VCaP (cell line): Measurements from ENCODE around the gene DISC1.
A peak's percentile ranks its signal among the peaks of the same experiment; 100 is the strongest.

Experiments used
- H3K27ac ChIP-seq: fragments of 450-650 bp; 2 replicates; pipeline ENCODE4 v1.5.1; 2017
- TF ChIP-seq, protein P1 (sequence below): fragments of 450-650 bp; conservative IDR thresholded peaks from 2 replicates; pipeline ENCODE4 v1.5.1; 2017; ENCODE audit warnings: mild to moderate bottlenecking, moderate library complexity

The DISC1 gene

DNA sequence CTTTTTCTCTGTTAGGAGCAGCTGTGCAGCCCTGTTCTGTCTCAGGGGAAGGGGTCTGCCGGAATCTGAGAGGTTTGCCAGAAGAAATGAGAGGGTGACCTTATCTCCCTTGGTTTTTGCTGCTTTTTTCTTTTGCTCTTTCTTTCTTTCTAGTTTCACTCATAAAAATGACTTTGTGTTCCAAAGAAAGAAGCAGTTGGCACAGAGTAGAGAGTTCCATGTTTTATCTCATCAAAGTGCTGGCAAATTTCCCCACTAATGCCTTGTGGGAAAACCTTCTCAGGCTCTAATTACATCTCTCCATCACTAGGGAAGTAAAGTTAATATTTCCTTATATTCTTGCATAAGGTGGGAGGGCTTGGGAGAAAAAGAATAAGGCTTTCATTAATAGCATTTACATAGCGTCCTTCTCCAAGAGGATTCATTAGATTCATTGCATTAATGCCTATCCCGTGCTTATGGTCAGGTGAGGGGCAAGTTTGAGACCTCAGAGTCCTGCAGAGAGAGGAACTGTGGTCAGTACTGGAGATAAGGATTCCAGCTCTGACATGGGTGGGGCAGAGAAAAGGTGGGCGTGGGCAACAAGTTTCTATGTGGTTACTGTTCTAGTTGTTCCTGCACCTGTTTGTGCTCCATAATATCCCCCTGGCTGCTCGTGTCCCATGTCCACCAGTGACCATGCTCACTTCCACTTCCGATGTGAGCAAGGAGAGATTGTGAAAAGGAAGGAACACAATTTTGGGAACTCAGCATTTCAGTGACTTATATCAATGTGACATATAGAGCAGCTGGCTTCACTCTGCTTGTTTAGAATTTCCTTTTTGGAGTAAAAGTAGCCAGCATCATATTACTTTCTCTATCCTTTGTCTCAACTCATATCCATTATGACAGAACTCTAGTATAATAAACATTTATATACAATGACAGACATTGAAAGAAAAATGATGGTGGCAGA lies 79.5 kb downstream of the DISC1 start:
- peak overlapping the region; percentile 73 for H3K27ac ChIP-seq
- TF ChIP-seq, protein P1, sequence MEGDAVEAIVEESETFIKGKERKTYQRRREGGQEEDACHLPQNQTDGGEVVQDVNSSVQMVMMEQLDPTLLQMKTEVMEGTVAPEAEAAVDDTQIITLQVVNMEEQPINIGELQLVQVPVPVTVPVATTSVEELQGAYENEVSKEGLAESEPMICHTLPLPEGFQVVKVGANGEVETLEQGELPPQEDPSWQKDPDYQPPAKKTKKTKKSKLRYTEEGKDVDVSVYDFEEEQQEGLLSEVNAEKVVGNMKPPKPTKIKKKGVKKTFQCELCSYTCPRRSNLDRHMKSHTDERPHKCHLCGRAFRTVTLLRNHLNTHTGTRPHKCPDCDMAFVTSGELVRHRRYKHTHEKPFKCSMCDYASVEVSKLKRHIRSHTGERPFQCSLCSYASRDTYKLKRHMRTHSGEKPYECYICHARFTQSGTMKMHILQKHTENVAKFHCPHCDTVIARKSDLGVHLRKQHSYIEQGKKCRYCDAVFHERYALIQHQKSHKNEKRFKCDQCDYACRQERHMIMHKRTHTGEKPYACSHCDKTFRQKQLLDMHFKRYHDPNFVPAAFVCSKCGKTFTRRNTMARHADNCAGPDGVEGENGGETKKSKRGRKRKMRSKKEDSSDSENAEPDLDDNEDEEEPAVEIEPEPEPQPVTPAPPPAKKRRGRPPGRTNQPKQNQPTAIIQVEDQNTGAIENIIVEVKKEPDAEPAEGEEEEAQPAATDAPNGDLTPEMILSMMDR, result no peak

DNA sequence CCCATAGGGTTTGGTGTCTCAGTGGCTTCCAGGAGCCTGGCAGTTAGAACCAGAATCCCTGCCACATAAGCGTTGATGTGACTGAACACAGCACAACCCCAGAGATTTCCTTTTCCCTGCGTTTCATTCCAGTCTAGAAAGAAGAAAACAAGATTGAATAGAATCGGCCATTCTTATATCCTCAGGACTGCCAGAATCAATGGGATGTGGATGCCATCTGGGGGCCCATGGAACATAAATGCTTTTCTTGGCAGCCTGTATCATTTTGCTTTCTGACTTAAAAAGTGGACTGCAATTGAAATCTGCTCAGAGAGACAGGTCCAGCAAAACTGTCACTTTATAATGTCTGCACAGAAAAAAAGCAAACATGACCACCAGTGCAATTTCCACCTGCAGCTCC lies 80.3 kb downstream of the DISC1 start:
- TF ChIP-seq, protein P1, result no peak
- H3K27ac ChIP-seq, result peak overlapping the region; percentile 73

DNA sequence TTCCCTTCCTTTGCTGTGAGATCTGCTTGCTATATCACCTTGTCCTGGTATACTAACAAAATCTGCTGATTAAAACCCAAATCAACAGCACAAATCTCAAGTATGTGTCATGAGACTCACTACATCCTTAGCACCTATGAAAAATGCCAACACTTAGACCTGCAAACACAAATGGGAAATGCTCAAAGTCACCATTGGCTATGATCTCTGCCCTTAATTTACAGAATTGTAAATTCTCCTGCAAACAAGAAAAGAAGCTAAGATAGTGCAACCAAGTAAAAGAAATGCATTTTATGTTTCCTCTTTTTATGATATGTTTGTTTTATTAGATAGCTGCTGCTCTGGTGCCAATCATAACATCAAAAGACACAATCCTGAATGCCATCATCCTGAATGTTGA lies 80.8 kb downstream of the DISC1 start:
- H3K27ac ChIP-seq, result peak overlapping the region; percentile 73
- TF ChIP-seq, protein P1, result no peak

DNA sequence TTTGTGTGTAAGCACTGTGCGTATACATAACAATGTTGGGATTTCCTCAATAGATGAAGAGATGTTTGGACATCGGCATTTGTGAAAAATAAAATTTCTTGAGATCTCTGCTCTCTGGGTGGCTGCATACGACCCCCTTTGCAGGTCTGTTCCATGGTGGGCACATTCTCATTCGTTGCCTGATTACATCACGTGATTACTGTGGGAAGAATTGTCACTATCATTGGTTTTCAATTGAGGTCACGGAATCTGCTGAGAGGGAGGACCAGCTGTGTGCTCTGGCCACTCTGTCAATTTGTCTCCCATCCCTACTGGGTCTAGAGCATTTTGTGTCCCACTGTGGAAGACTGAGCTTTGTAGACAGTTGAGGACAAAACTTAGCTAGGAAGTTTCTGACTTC lies 81.8 kb downstream of the DISC1 start:
- TF ChIP-seq, protein P1, result no peak
- peak overlapping the region; percentile 73; the same call in 1 of the 2 replicates for H3K27ac ChIP-seq

DNA sequence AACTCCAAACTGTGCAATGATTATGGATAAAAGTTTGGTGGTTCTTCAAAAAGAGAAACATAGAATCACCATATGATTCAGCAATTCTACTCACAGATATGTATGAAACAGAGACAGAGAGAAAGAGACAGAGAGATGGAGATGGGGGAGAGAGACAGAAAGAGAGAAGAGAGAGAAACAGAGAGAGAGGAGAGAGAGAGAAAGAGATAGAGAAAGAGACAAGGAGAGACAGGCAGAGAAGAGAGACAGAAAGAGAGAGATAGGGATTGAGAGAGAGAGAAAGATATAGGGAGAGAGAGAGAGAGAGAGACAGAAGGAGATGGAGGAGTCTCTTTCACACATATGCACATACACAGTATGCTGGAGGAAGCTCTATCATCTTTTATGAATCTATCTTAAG lies 87.8 kb downstream of the DISC1 start:
- TF ChIP-seq, protein P1, result no peak
- no peak overlapping the region for H3K27ac ChIP-seq

DNA sequence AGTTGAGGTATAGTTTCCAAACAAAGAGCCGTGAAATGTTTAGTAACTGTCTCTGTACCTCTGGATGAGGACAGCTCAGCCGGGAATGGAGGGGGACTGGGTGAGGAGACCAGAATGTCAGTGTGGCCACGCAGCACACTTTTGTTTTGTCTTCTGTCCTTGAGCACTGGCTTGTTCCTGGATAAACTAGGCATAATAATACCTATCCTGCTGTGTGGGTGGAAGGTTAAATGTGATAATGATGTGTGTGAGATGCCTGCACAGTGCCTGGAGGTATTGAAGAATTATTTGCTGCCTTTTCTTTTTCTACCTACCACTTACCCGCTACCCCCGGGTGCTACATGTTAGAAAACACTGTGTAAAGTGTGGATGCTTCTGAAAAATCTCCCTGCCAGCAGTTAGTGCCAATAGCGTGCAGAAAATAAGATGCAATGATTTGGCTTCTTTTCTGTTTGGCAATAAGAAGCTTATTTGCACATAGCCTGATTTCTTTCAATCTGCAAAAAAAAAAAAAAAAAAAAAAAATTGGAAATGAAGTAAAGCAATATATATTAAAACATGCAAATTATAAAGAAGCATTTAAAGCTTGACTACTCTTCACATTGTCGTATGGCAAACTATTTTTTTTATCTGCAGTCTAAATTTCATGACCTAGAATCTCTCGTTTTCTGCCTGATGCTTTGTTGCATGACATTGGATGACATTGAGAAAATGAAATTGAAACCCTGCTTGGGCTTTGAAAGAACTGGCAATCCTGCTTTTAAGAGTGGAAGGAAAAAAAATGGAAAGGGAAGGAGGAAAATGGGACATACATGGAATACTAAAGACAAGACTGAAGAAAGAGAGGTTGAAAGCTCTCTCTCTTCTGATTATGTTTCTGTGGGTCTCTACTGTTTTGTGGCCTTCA lies 89.5 kb downstream of the DISC1 start:
- H3K27ac ChIP-seq, result no peak overlapping the region
- TF ChIP-seq, protein P1, result no peak

DNA sequence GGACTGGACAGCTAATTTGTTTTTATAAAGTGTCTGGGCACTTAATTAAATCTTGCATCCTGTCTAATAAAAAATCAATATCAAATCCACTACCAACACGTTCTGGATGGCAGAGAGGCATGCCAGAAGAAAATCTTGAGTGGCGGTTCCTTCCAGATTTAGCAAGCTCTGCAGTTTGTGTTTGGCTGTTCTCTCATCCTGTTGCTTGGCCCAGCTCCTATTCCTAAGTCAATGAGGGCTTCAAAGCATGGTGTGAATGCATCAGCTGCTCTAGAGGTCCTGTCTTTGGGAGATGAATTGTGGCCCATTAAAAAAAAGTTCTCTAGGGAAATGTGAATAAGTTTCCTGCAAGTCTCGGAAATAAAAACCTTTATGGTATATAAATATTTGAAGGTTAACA lies 90.3 kb downstream of the DISC1 start:
- no peak overlapping the region for H3K27ac ChIP-seq
- TF ChIP-seq, protein P1, result no peak
